IMR-90 (cell line): ENCODE measurements around the gene NPFFR2. TPM values are rescaled to one million over a fixed set of nuclear protein-coding genes. Genes with fewer than 3 reads are reported as not detected.

Experiments used
- ATAC-seq: fragments of 200-7000 bp; cut with Tn5 transposase; 2 replicates; pipeline ENCODE4 v1.9.1; 2020; ENCODE audit warnings: low read depth, mild to moderate bottlenecking, moderate library complexity
- BruUV-seq: library from RNA; stranded (reverse); fragments of 400-500 nt; replicated peaks from 2 replicates; lab custom pipeline; 2021; lab: Mats Ljungman, UMichigan
- CTCF ChIA-PET: fragments of 300-600 bp; formaldehyde crosslinking; extraction: SDS; loops from one replicate; lab custom pipeline; 2021; ENCODE audit warnings: antibody characterized with exemption; lab: Yijun Ruan, JAX
- POLR2A ChIA-PET: fragments of 300-600 bp; sonication (Branson Sonifier 250); formaldehyde crosslinking; loops from one replicate; lab custom pipeline; 2022; ENCODE audit warnings: antibody characterized with exemption; ENCODE audit not compliant: unreplicated experiment; lab: Charles Lee
- DNase-seq: peaks from one replicate; pipeline ENCODE4 v3.0.0; 2013
- H2AFZ ChIP-seq: replicated peaks from 2 replicates; pipeline ENCODE3; 2013; ENCODE audit warnings: low read length, mild to moderate bottlenecking; ENCODE audit not compliant: poor library complexity
- H2AK5ac ChIP-seq: 2 replicates; pipeline ENCODE4 v1.6.1; 2013; ENCODE audit warnings: low read depth, low read length, inconsistent platforms
- H2AK9ac ChIP-seq: replicated peaks from 2 replicates; pipeline ENCODE3; 2013; ENCODE audit warnings: mild to moderate bottlenecking, low read depth, low read length, moderate library complexity; ENCODE audit not compliant: poor library complexity
- H2BK120ac ChIP-seq: 2 replicates; pipeline ENCODE4 v1.6.1; 2013; ENCODE audit warnings: low read depth, low read length, inconsistent platforms
- H2BK15ac ChIP-seq: 3 replicates; pipeline ENCODE4 v1.6.1; 2013; ENCODE audit warnings: low read depth, low read length, inconsistent platforms
- H2BK20ac ChIP-seq: 2 replicates; pipeline ENCODE4 v1.6.1; 2013; ENCODE audit warnings: low read depth, mild to moderate bottlenecking, inconsistent platforms, low read length, moderate library complexity
- H2BK5ac ChIP-seq: 2 replicates; pipeline ENCODE4 v1.6.1; 2013; ENCODE audit warnings: mild to moderate bottlenecking, low read depth, low read length, inconsistent platforms; ENCODE audit not compliant: poor library complexity, severe bottlenecking
- H3K14ac ChIP-seq: replicated peaks from 2 replicates; pipeline ENCODE4 v1.6.1; 2013; ENCODE audit warnings: low read depth, low read length, inconsistent platforms
- H3K18ac ChIP-seq: 2 replicates; pipeline ENCODE4 v1.6.1; 2013; ENCODE audit warnings: low read depth, low read length, control low read depth
- H3K23ac ChIP-seq: 2 replicates; pipeline ENCODE4 v1.6.1; 2013; ENCODE audit warnings: low read depth, low read length, inconsistent platforms
- H3K27ac ChIP-seq: 2 replicates; pipeline ENCODE4 v1.5.1; 2013; ENCODE audit warnings: mild to moderate bottlenecking, control low read depth, low read length; ENCODE audit not compliant: insufficient read depth
- H3K27me3 ChIP-seq: 2 replicates; pipeline ENCODE4 v1.6.1; 2013; ENCODE audit warnings: low read length; ENCODE audit not compliant: control insufficient read depth, insufficient read depth
- H3K36me3 ChIP-seq: 2 replicates; pipeline ENCODE4 v1.6.1; 2013; ENCODE audit warnings: low read length, mixed read lengths; ENCODE audit not compliant: control insufficient read depth, insufficient read depth
- H3K4ac ChIP-seq: 2 replicates; pipeline ENCODE4 v1.6.1; 2013; ENCODE audit warnings: low read depth, low read length, inconsistent platforms
- H3K4me1 ChIP-seq: 2 replicates; pipeline ENCODE4 v1.6.1; 2013; ENCODE audit warnings: low read length, mixed read lengths; ENCODE audit not compliant: control insufficient read depth, insufficient read depth
- H3K4me2 ChIP-seq: 2 replicates; pipeline ENCODE4 v1.6.1; 2013; ENCODE audit warnings: low read depth, mild to moderate bottlenecking, control low read depth, low read length, moderate library complexity
- H3K4me3 ChIP-seq: 2 replicates; pipeline ENCODE4 v1.5.1; 2013; ENCODE audit warnings: low read depth, mild to moderate bottlenecking, control low read depth, low read length, moderate library complexity; ENCODE audit not compliant: insufficient read depth
- H3K56ac ChIP-seq: 2 replicates; pipeline ENCODE4 v1.6.1; 2013; ENCODE audit warnings: low read length, inconsistent platforms; ENCODE audit not compliant: insufficient read depth; ENCODE audit errors: extremely low read depth
- H3K79me1 ChIP-seq, 2 experiments: 2 replicates each; pipeline ENCODE4 v1.6.1; 2013; ENCODE audit warnings: low read length in 2 of 2, inconsistent platforms in 1 of 2, low read depth in 1 of 2
- H3K9ac ChIP-seq: 2 replicates; pipeline ENCODE4 v1.6.1; 2013; ENCODE audit warnings: low read depth, low read length, control low read depth
- H3K9me1 ChIP-seq: 2 replicates; pipeline ENCODE4 v1.6.1; 2013; ENCODE audit warnings: low read length, inconsistent platforms; ENCODE audit not compliant: insufficient read depth
- H3K9me3 ChIP-seq: 2 replicates; pipeline ENCODE4 v1.6.1; 2013; ENCODE audit warnings: low read length; ENCODE audit not compliant: control insufficient read depth, insufficient read depth
- H4K20me1 ChIP-seq: 2 replicates; pipeline ENCODE4 v1.6.1; 2013; ENCODE audit warnings: low read length, inconsistent platforms; ENCODE audit not compliant: insufficient read depth
- H4K5ac ChIP-seq: 2 replicates; pipeline ENCODE4 v1.6.1; 2013; ENCODE audit warnings: mild to moderate bottlenecking, low read depth, low read length, control low read depth
- H4K8ac ChIP-seq, 2 experiments: 2 replicates each; pipeline ENCODE4 v1.6.1; 2013; ENCODE audit warnings: low read depth in 2 of 2, low read length in 2 of 2, control low read depth in 1 of 2, inconsistent platforms in 1 of 2
- H4K91ac ChIP-seq: 2 replicates; pipeline ENCODE4 v1.6.1; 2013; ENCODE audit warnings: low read depth, low read length, inconsistent platforms; ENCODE audit not compliant: insufficient read depth
- BHLHE40 ChIP-seq: fragments of 150-350 bp; IDR thresholded peaks from 2 replicates; pipeline ENCODE4 v1.6.1; 2016; ENCODE audit warnings: mild to moderate bottlenecking, low read depth, low read length
- CHD1 ChIP-seq: IDR thresholded peaks from 2 replicates; pipeline ENCODE4 v1.6.1; 2012; ENCODE audit warnings: low read depth, low read length, improper control_type of control experiment
- MAFK ChIP-seq: IDR thresholded peaks from 2 replicates; pipeline ENCODE4 v1.6.1; 2012; ENCODE audit warnings: low read depth, low read length, improper control_type of control experiment
- MAZ ChIP-seq: IDR thresholded peaks from 2 replicates; pipeline ENCODE4 v1.6.1; 2012; ENCODE audit warnings: low read depth, mild to moderate bottlenecking, low read length, improper control_type of control experiment, moderate library complexity, borderline replicate concordance
- MXI1 ChIP-seq: IDR thresholded peaks from 2 replicates; pipeline ENCODE4 v1.6.1; 2012; ENCODE audit warnings: low read depth, mild to moderate bottlenecking, low read length, moderate library complexity, borderline replicate concordance
- NFE2L2 ChIP-seq: fragments of 150-350 bp; IDR thresholded peaks from 2 replicates; pipeline ENCODE4 v1.6.1; 2016; ENCODE audit warnings: low read depth, mild to moderate bottlenecking, low read length
- POLR2A ChIP-seq: IDR thresholded peaks from 2 replicates; pipeline ENCODE4 v1.6.1; 2012; ENCODE audit warnings: mild to moderate bottlenecking, low read depth, low read length
- RAD21 ChIP-seq: IDR thresholded peaks from 2 replicates; pipeline ENCODE4 v1.6.1; 2012; ENCODE audit warnings: low read length, improper control_type of control experiment
- RCOR1 ChIP-seq: IDR thresholded peaks from 2 replicates; pipeline ENCODE4 v1.6.1; 2012; ENCODE audit warnings: mild to moderate bottlenecking, low read length, improper control_type of control experiment; ENCODE audit not compliant: insufficient replicate concordance
- RFX5 ChIP-seq: IDR thresholded peaks from 2 replicates; pipeline ENCODE4 v1.8.0; 2012; ENCODE audit warnings: low read depth, mild to moderate bottlenecking, low read length, moderate library complexity
- SMC3 ChIP-seq: fragments of 150-350 bp; IDR thresholded peaks from 2 replicates; pipeline ENCODE4 v1.6.1; 2016; ENCODE audit warnings: low read depth, mild to moderate bottlenecking, antibody characterized with exemption, low read length, moderate library complexity
- whole genome bisulfite sequencing, 2 experiments: methylation state at CpG; one replicate each; pipeline versions ENCODE4 v1.1.5 to v1.1.7; 2013; ENCODE audit warnings: missing lambda C conversion rate in 2 of 2; ENCODE audit not compliant: insufficient read length in 1 of 2; ENCODE audit errors: extremely low coverage in 2 of 2; 5-methylcytosine and 5-hydroxymethylcytosine counted together
- dilution Hi-C: fragments of 300-500 bp; cut with HindIII; formaldehyde crosslinking; loops from one replicate; pipeline ENCODE4 v1.14.3; 2018; ENCODE audit warnings: low sequenced_read_pairs; ENCODE audit not compliant: unreplicated experiment
- in situ Hi-C: fragments of 300-500 bp; cut with MboI; formaldehyde crosslinking; loops from 3 replicates; pipeline ENCODE4 v1.14.3; 2019; ENCODE audit warnings: low sequenced_read_pairs, inconsistent platforms, mixed read lengths
- intact Hi-C: fragments of 100-400 bp; cut with micrococcal nuclease; formaldehyde crosslinking; loops from 2 replicates; pipeline ENCODE4 v1.10.0; 2022
- polyA plus RNA-seq, 3 experiments: library from polyadenylated mRNA; depleted of rRNA; stranded (reverse); fragments of >200 nt; gene quantifications; 2 replicates each; pipeline ENCODE4 v1.2.3, GENCODE V29; 2012; ENCODE audit warnings: low replicate concordance in 1 of 3
- total RNA-seq: library from RNA; depleted of rRNA; stranded (reverse); fragments of >200 nt; gene quantifications from 2 replicates; pipeline ENCODE4 v1.2.3, GENCODE V29; 2012
- TF ChIP-seq, protein P1 (sequence below): fragments of 150-350 bp; IDR thresholded peaks from 2 replicates; pipeline ENCODE4 v1.6.1; 2016; ENCODE audit warnings: low read depth, mild to moderate bottlenecking, low read length, moderate library complexity, borderline replicate concordance
- TF ChIP-seq, protein P2 (sequence below): fragments of 150-350 bp; IDR thresholded peaks from 2 replicates; pipeline ENCODE4 v1.6.1; 2017; ENCODE audit warnings: mild to moderate bottlenecking, antibody characterized with exemption, low read length, low read depth

NPFFR2 gene
- total and polyA plus RNA-seq, 2 of the 4 experiments (the other 2 are of a cell fraction): not detected

DNA sequence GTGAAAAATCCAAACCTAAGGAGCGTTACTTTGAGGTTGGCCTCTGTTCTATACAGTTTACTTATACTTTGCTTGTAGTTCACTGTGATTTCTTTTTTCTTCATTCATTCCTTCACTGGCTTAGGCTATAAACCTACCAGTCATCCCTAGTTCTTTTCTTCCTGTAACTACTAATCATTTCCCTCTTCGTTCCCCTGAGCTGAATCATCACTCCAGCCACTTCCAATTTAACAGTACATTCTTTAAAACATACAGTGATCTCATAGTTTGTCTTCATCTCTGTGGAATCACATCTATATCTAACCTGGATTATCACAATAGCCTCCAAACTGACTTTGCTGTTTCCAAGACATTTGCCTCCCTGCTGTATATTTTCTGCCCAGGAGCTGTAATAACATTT lies 25.2 kb upstream of the NPFFR2 start:
- H3K14ac ChIP-seq: no peak overlapping the region
- in situ Hi-C loops: no loop called here
- no peak overlapping the region for H4K8ac ChIP-seq

More for the DNA sequence above, 25.2 kb upstream of the NPFFR2 start:
- TF ChIP-seq NFE2L2: no peak
- TF ChIP-seq BHLHE40: no peak
- no peak for TF ChIP-seq MAZ
- TF ChIP-seq, protein P1, sequence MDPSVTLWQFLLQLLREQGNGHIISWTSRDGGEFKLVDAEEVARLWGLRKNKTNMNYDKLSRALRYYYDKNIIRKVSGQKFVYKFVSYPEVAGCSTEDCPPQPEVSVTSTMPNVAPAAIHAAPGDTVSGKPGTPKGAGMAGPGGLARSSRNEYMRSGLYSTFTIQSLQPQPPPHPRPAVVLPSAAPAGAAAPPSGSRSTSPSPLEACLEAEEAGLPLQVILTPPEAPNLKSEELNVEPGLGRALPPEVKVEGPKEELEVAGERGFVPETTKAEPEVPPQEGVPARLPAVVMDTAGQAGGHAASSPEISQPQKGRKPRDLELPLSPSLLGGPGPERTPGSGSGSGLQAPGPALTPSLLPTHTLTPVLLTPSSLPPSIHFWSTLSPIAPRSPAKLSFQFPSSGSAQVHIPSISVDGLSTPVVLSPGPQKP: no peak
- TF ChIP-seq RFX5: no peak
- TF ChIP-seq MXI1: no peak
- TF ChIP-seq CHD1: no peak
- TF ChIP-seq, protein P2, sequence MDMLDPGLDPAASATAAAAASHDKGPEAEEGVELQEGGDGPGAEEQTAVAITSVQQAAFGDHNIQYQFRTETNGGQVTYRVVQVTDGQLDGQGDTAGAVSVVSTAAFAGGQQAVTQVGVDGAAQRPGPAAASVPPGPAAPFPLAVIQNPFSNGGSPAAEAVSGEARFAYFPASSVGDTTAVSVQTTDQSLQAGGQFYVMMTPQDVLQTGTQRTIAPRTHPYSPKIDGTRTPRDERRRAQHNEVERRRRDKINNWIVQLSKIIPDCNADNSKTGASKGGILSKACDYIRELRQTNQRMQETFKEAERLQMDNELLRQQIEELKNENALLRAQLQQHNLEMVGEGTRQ: no peak
- no peak for TF ChIP-seq POLR2A
- no peak for TF ChIP-seq RAD21
- no peak for TF ChIP-seq SMC3
- no peak for TF ChIP-seq RCOR1
- TF ChIP-seq MAFK: no peak
- no peak overlapping the region for H2AK9ac ChIP-seq
- H2AK5ac ChIP-seq: no peak overlapping the region
- H3K27me3 ChIP-seq: no peaks in the 10 kb centered on the region
- DNase-seq (peak; percentile 56), ATAC-seq (peak; percentile 49)
- H3K79me1 ChIP-seq: no peaks in the 10 kb centered on the region
- H2BK120ac ChIP-seq: no peak overlapping the region
- intact Hi-C loops: no loop called here
- H2BK15ac ChIP-seq: no peak overlapping the region
- BruUV-seq: no TSS peak
- H3K4ac ChIP-seq: no peak overlapping the region
- WGBS, 2 experiments: no CpG with 5 or more reads among the region's 2 CpGs
- no peak overlapping the region for H3K4me2 ChIP-seq
- no peak overlapping the region for H2AFZ ChIP-seq
- H2BK20ac ChIP-seq: no peak overlapping the region
- H3K27ac ChIP-seq: no peak overlapping the region
- CTCF ChIA-PET: no interaction called here
- H4K5ac ChIP-seq: no peak overlapping the region
- dilution Hi-C loops: no loop called here
- no peaks in the 10 kb centered on the region for H3K9me3 ChIP-seq
- no peak overlapping the region for H3K4me3 ChIP-seq
- H3K9ac ChIP-seq: no peak overlapping the region
- no peaks in the 10 kb centered on the region for H4K20me1 ChIP-seq
- no peak overlapping the region for H4K91ac ChIP-seq
- no peaks in the 10 kb centered on the region for H3K36me3 ChIP-seq
- H3K18ac ChIP-seq: no peak overlapping the region
- H3K9me1 ChIP-seq: no peaks in the 10 kb centered on the region
- H3K56ac ChIP-seq: no peak overlapping the region
- no peak overlapping the region for H2BK5ac ChIP-seq
- no peak overlapping the region for H3K23ac ChIP-seq
- no peaks in the 10 kb centered on the region for H3K4me1 ChIP-seq
- POLR2A ChIA-PET: no interaction called here
